ENCODE measurements around the gene IL13RA1. TPM values are rescaled to one million over a fixed set of nuclear protein-coding genes. Genes with fewer than 3 reads are reported as not detected.
"Not testable (repeated sequence)": the region's sequence is repeated elsewhere in the genome, so short reads cannot be mapped to it uniquely, and the experiment has no call there.

The IL13RA1 gene
- total RNA-seq, 6 experiments from 2014 or later = 55.2 to 76.7 (median 66.8) TPM

GRCh38 chrX:118729042-118729652, 1.7 kb downstream of the IL13RA1 start:
- Mint-ChIP-seq H3K27ac (peak overlapping the region; percentile 13; the same call in 1 of the 2 replicates), H3K27me3 (ENCODE audit: insufficient read depth) (peaks cover 3% of the 10 kb centered on the region), H3K9me3 (no peaks in the 10 kb centered on the region), H3K4me3 (peak overlapping the region; percentile 90), H3K4me1 (ENCODE audit: low read depth) (peaks cover 59% of the 10 kb centered on the region), H3K36me3 (ENCODE audit: low read depth) (no peaks in the 10 kb centered on the region)
- TF ChIP-seq CTCF (IDR thresholded peaks at IDR 0.05) = no peak
- no peak for DNase-seq

- peaks cover 45% of the 10 kb centered on the region for H3K4me1 Mint-ChIP-seq (ENCODE audit: low read depth)
- peak; percentile 73 for DNase-seq
- peak overlapping the region; percentile 87 for H3K27ac Mint-ChIP-seq
- no peak for TF ChIP-seq CTCF (IDR thresholded peaks at IDR 0.05)
- no peaks in the 10 kb centered on the region for H3K9me3 Mint-ChIP-seq
- no peaks in the 10 kb centered on the region for H3K36me3 Mint-ChIP-seq (ENCODE audit: low read depth)
- peaks cover 1% of the 10 kb centered on the region for H3K27me3 Mint-ChIP-seq (ENCODE audit: insufficient read depth)
- peak overlapping the region; percentile 61 for H3K4me3 Mint-ChIP-seq
Observed at GRCh38 chrX:118730500-118731247, 3.3 kb downstream of the IL13RA1 start.

- H3K9me3 Mint-ChIP-seq; DNase-seq; H3K27ac Mint-ChIP-seq; H3K27me3 Mint-ChIP-seq (ENCODE audit: insufficient read depth); H3K36me3 Mint-ChIP-seq (ENCODE audit: low read depth); H3K4me3 Mint-ChIP-seq: not testable (repeated sequence)
- peaks cover 49% of the 10 kb centered on the region for H3K4me1 Mint-ChIP-seq (ENCODE audit: low read depth)
Observed at GRCh38 chrX:118732551-118732950, 5.1 kb downstream of the IL13RA1 start.

GRCh38 chrX:118734909-118735308, 7.5 kb downstream of the IL13RA1 start:
- no peak overlapping the region for H3K4me3 Mint-ChIP-seq
- H3K27me3 Mint-ChIP-seq (ENCODE audit: insufficient read depth) = peaks cover 1% of the 10 kb centered on the region; the same call in 1 of the 2 replicates
- no peaks in the 10 kb centered on the region for H3K9me3 Mint-ChIP-seq
- H3K27ac Mint-ChIP-seq = no peak overlapping the region
- H3K36me3 Mint-ChIP-seq (ENCODE audit: low read depth) = peaks cover 4% of the 10 kb centered on the region; the same call in 1 of the 2 replicates
- TF ChIP-seq CTCF (IDR thresholded peaks at IDR 0.05) = no peak
- DNase-seq = no peak
- peaks cover 41% of the 10 kb centered on the region for H3K4me1 Mint-ChIP-seq (ENCODE audit: low read depth)

- Mint-ChIP-seq H3K4me3 (peak overlapping the region; percentile 63), H3K36me3 (ENCODE audit: low read depth) (peaks cover 4% of the 10 kb centered on the region; the same call in 1 of the 2 replicates), H3K27ac (peak overlapping the region; percentile 69), H3K27me3 (ENCODE audit: insufficient read depth) (no peaks in the 10 kb centered on the region), H3K9me3 (no peaks in the 10 kb centered on the region), H3K4me1 (ENCODE audit: low read depth) (peaks cover 28% of the 10 kb centered on the region)
- TF ChIP-seq CTCF (IDR thresholded peaks at IDR 0.05) = no peak
- peak; percentile 2 for DNase-seq
Observed at GRCh38 chrX:118736394-118737010, 9.1 kb downstream of the IL13RA1 start.

GRCh38 chrX:118739577-118739976, 12.2 kb downstream of the IL13RA1 start:
- Mint-ChIP-seq H3K27ac (no peak overlapping the region), H3K4me3 (no peak overlapping the region), H3K9me3 (no peaks in the 10 kb centered on the region), H3K4me1 (ENCODE audit: low read depth) (peaks cover 43% of the 10 kb centered on the region), H3K27me3 (ENCODE audit: insufficient read depth) (no peaks in the 10 kb centered on the region), H3K36me3 (ENCODE audit: low read depth) (peaks cover 4% of the 10 kb centered on the region; the same call in 1 of the 2 replicates)
- no peak for TF ChIP-seq CTCF (IDR thresholded peaks at IDR 0.05)
- DNase-seq = no peak
